WTC11 (cell line): ENCODE data around the gene VWA3A. TPM values are rescaled to one million over a fixed set of nuclear protein-coding genes. Genes with fewer than 3 reads are reported as not detected.

ENCODE experiments used
- ATAC-seq: fragments of 200-7000 bp; cut with Tn5 transposase; 2 replicates; pipeline ENCODE4 v1.10.0; 2021; ENCODE audit warnings: mild to moderate bottlenecking, moderate library complexity
- CTCF ChIA-PET: fragments of 300-600 bp; sonication (Branson Sonifier 250); formaldehyde crosslinking; loops from one replicate; lab custom pipeline; 2021; ENCODE audit warnings: antibody characterized with exemption; lab: Charles Lee
- POLR2A ChIA-PET: fragments of 350-600 bp; sonication (Branson Sonifier 250); formaldehyde crosslinking; loops from one replicate; lab custom pipeline; 2021; ENCODE audit warnings: antibody characterized with exemption; lab: Charles Lee
- DNase-seq: peaks from one replicate; pipeline ENCODE4 v3.0.0; 2021; ENCODE audit warnings: low spot score
- H3K27ac Mint-ChIP-seq: 2 replicates; pipeline ENCODE4 v1.8.0; 2021; ENCODE audit warnings: mixed read lengths
- H3K27me3 Mint-ChIP-seq: 2 replicates; pipeline ENCODE4 v1.8.0; 2021; ENCODE audit warnings: low read depth, mild to moderate bottlenecking, moderate library complexity, mixed read lengths
- H3K36me3 Mint-ChIP-seq: 2 replicates; pipeline ENCODE4 v1.8.0; 2021; ENCODE audit warnings: mixed read lengths
- H3K4me1 Mint-ChIP-seq: 2 replicates; pipeline ENCODE4 v1.8.0; 2022; ENCODE audit warnings: mixed read lengths
- H3K4me3 Mint-ChIP-seq: 2 replicates; pipeline ENCODE4 v1.8.0; 2021; ENCODE audit warnings: mild to moderate bottlenecking, moderate library complexity, mixed read lengths
- H3K9me3 Mint-ChIP-seq: 2 replicates; pipeline ENCODE4 v1.8.0; 2021; ENCODE audit warnings: mixed read lengths
- ATF1 ChIP-seq: sonication (generic); formaldehyde crosslinking; IDR thresholded peaks from 2 replicates; pipeline ENCODE4 v1.8.1; 2023; ENCODE audit warnings: mild to moderate bottlenecking, moderate library complexity, missing genetic modification reagents
- CBFB ChIP-seq: sonication (generic); formaldehyde crosslinking; IDR thresholded peaks from 2 replicates; pipeline ENCODE4 v1.8.1; 2022; ENCODE audit warnings: mild to moderate bottlenecking, low read depth, missing genetic modification reagents
- HMGA2 ChIP-seq: fragments of 250-450 bp; sonication (Bioruptor Pico); IDR thresholded peaks from 2 replicates; pipeline ENCODE4 v1.4.0; 2021; ENCODE audit warnings: mild to moderate bottlenecking, moderate library complexity
- JAZF1 ChIP-seq: fragments of 250-450 bp; sonication (Bioruptor Pico); IDR thresholded peaks from 2 replicates; pipeline ENCODE4 v1.9.0; 2021; ENCODE audit warnings: moderate library complexity, mild to moderate bottlenecking, inconsistent platforms
- MYBL2 ChIP-seq: sonication (generic); formaldehyde crosslinking; IDR thresholded peaks from 2 replicates; pipeline ENCODE4 v1.8.1; 2023; ENCODE audit warnings: mild to moderate bottlenecking, moderate library complexity, missing genetic modification reagents
- NFYB ChIP-seq: sonication (generic); formaldehyde crosslinking; conservative IDR thresholded peaks from 2 replicates; pipeline ENCODE4 v1.8.0; 2022; ENCODE audit warnings: low read depth, missing genetic modification reagents
- PRDM15 ChIP-seq: sonication (generic); formaldehyde crosslinking; IDR thresholded peaks from 2 replicates; pipeline ENCODE4 v1.8.0; 2022; ENCODE audit warnings: missing genetic modification reagents
- PRRX2 ChIP-seq: fragments of 250-450 bp; sonication (Bioruptor Pico); IDR thresholded peaks from 2 replicates; pipeline ENCODE4 v1.8.0; 2021; ENCODE audit warnings: mild to moderate bottlenecking
- SMAD3 ChIP-seq: sonication (generic); formaldehyde crosslinking; IDR thresholded peaks from 2 replicates; pipeline ENCODE4 v1.8.0; 2022; ENCODE audit warnings: missing genetic modification reagents, mild to moderate bottlenecking, borderline replicate concordance
- TCF7 ChIP-seq: sonication (generic); formaldehyde crosslinking; IDR thresholded peaks from 2 replicates; pipeline ENCODE4 v1.8.0; 2022; ENCODE audit warnings: mild to moderate bottlenecking, low read depth, missing genetic modification reagents, moderate library complexity
- TEAD4 ChIP-seq: sonication (generic); formaldehyde crosslinking; IDR thresholded peaks from 2 replicates; pipeline ENCODE4 v1.8.0; 2022; ENCODE audit warnings: mild to moderate bottlenecking, missing genetic modification reagents
- USF2 ChIP-seq: sonication (generic); formaldehyde crosslinking; IDR thresholded peaks from 2 replicates; pipeline ENCODE4 v1.8.1; 2023; ENCODE audit warnings: mild to moderate bottlenecking, missing genetic modification reagents, moderate library complexity
- ZBTB21 ChIP-seq: sonication (generic); formaldehyde crosslinking; IDR thresholded peaks from 2 replicates; pipeline ENCODE4 v1.8.1; 2023; ENCODE audit warnings: mild to moderate bottlenecking, missing genetic modification reagents, borderline replicate concordance
- ZNF219 ChIP-seq: sonication (generic); formaldehyde crosslinking; IDR thresholded peaks from 2 replicates; pipeline ENCODE4 v1.8.0; 2023; ENCODE audit warnings: missing genetic modification reagents, mild to moderate bottlenecking, borderline replicate concordance
- ZNF512 ChIP-seq: sonication (generic); formaldehyde crosslinking; IDR thresholded peaks from 2 replicates; pipeline ENCODE4 v1.8.1; 2022; ENCODE audit warnings: missing genetic modification reagents, borderline replicate concordance
- total RNA-seq: library from RNA; stranded (reverse); gene quantifications from 3 replicates; pipeline ENCODE4 v1.2.3, GENCODE V29; 2021
- TF ChIP-seq, protein P1 (sequence below): sonication (generic); formaldehyde crosslinking; IDR thresholded peaks from 2 replicates; pipeline ENCODE4 v1.8.1; 2023; ENCODE audit warnings: mild to moderate bottlenecking, missing genetic modification reagents, moderate library complexity
- TF ChIP-seq, protein P2 (sequence below): sonication (generic); formaldehyde crosslinking; conservative IDR thresholded peaks from 2 replicates; pipeline ENCODE4 v1.8.1; 2023; ENCODE audit warnings: mild to moderate bottlenecking, low read depth, missing genetic modification reagents, moderate library complexity
- TF ChIP-seq, protein P3 (sequence below): fragments of 250-450 bp; sonication (Bioruptor Pico); IDR thresholded peaks from 2 replicates; pipeline ENCODE4 v2.1.2; 2022; ENCODE audit warnings: mild to moderate bottlenecking, moderate library complexity

Gene VWA3A
- total RNA-seq, 1 experiment from 2014 or later = 0.11 TPM

- TF ChIP-seq TCF7 (CRISPR knock-in tag) (no peak), HMGA2 (CRISPR knock-in tag) (no peak), MYBL2 (CRISPR knock-in tag) (no peak), NFYB (no peak), CBFB (no peak), TEAD4 (CRISPR knock-in tag) (no peak), PRDM15 (CRISPR knock-in tag) (no peak), USF2 (no peak)
- TF ChIP-seq, protein P1, sequence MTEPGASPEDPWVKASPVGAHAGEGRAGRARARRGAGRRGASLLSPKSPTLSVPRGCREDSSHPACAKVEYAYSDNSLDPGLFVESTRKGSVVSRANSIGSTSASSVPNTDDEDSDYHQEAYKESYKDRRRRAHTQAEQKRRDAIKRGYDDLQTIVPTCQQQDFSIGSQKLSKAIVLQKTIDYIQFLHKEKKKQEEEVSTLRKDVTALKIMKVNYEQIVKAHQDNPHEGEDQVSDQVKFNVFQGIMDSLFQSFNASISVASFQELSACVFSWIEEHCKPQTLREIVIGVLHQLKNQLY (CRISPR knock-in tag) = no peak
- TF ChIP-seq, protein P2, sequence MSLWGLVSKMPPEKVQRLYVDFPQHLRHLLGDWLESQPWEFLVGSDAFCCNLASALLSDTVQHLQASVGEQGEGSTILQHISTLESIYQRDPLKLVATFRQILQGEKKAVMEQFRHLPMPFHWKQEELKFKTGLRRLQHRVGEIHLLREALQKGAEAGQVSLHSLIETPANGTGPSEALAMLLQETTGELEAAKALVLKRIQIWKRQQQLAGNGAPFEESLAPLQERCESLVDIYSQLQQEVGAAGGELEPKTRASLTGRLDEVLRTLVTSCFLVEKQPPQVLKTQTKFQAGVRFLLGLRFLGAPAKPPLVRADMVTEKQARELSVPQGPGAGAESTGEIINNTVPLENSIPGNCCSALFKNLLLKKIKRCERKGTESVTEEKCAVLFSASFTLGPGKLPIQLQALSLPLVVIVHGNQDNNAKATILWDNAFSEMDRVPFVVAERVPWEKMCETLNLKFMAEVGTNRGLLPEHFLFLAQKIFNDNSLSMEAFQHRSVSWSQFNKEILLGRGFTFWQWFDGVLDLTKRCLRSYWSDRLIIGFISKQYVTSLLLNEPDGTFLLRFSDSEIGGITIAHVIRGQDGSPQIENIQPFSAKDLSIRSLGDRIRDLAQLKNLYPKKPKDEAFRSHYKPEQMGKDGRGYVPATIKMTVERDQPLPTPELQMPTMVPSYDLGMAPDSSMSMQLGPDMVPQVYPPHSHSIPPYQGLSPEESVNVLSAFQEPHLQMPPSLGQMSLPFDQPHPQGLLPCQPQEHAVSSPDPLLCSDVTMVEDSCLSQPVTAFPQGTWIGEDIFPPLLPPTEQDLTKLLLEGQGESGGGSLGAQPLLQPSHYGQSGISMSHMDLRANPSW (CRISPR knock-in tag) = no peak
- H3K27me3 Mint-ChIP-seq = no peaks in the 10 kb centered on the region
- H3K36me3 Mint-ChIP-seq = no peaks in the 10 kb centered on the region
- H3K4me3 Mint-ChIP-seq = no peak overlapping the region
- DNase-seq = no peak
- CTCF ChIA-PET = interaction anchor here (1.0 to 1.6 kb wide), 2 partner anchors 9 to 126 kb away, joined by 3 to 4 read pairs; no protein-coding TSS in a partner anchor
- H3K27ac Mint-ChIP-seq = no peak overlapping the region
- peaks cover 3% of the 10 kb centered on the region; the same call in 1 of the 2 replicates for H3K4me1 Mint-ChIP-seq
- POLR2A ChIA-PET = no interaction called here
- no peaks in the 10 kb centered on the region for H3K9me3 Mint-ChIP-seq
- no peak for ATAC-seq
Observed at GRCh38 chr16:22181426-22181825, 89.1 kb downstream of the VWA3A start.

GRCh38 chr16:22181843-22182242 lies 89.5 kb downstream of the VWA3A start:
- ChIA-PET CTCF (interaction anchor here (1.0 to 1.6 kb wide), 3 partner anchors 9 to 126 kb away, joined by 3 to 4 read pairs (median 3); no protein-coding TSS in a partner anchor), POLR2A (no interaction called here)
- H3K27ac Mint-ChIP-seq = no peak overlapping the region; the same call in 1 of the 2 replicates
- no peak overlapping the region for H3K4me3 Mint-ChIP-seq
- no peaks in the 10 kb centered on the region for H3K36me3 Mint-ChIP-seq
- H3K4me1 Mint-ChIP-seq = peaks cover 3% of the 10 kb centered on the region; the same call in 1 of the 2 replicates
- no peak for TF ChIP-seq ZBTB21
- TF ChIP-seq ZNF512 (CRISPR knock-in tag) = no peak
- no peak for TF ChIP-seq PRRX2
- no peak for TF ChIP-seq JAZF1 (CRISPR knock-in tag)
- TF ChIP-seq ATF1 (CRISPR knock-in tag) = no peak
- TF ChIP-seq ZNF219 (CRISPR knock-in tag) = no peak
- TF ChIP-seq NFYB = no peak
- TF ChIP-seq, protein P3, sequence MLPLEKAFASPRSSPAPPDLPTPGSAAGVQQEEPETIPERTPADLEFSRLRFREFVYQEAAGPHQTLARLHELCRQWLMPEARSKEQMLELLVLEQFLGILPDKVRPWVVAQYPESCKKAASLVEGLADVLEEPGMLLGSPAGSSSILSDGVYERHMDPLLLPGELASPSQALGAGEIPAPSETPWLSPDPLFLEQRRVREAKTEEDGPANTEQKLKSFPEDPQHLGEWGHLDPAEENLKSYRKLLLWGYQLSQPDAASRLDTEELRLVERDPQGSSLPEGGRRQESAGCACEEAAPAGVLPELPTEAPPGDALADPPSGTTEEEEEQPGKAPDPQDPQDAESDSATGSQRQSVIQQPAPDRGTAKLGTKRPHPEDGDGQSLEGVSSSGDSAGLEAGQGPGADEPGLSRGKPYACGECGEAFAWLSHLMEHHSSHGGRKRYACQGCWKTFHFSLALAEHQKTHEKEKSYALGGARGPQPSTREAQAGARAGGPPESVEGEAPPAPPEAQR (CRISPR knock-in tag) = no peak
- no peak for TF ChIP-seq CBFB
- no peak for TF ChIP-seq SMAD3 (CRISPR knock-in tag)
- no peak for ATAC-seq
- no peaks in the 10 kb centered on the region for H3K9me3 Mint-ChIP-seq
- no peaks in the 10 kb centered on the region for H3K27me3 Mint-ChIP-seq
- DNase-seq = no peak
